DMS53 (cell line): Measurements from ENCODE around the gene GALNT17.
"Not testable (repeated sequence)": the region's sequence is repeated elsewhere in the genome, so short reads cannot be mapped to it uniquely, and the experiment has no call there.

ENCODE experiments used
- DNase-seq: peaks from one replicate; lab custom pipeline; 2025; lab: John Stamatoyannopoulos, UW

GALNT17 gene

GRCh38 chr7:71171476-71171875 is 39.5 kb downstream of the GALNT17 start:
- DNase-seq = no peak

- DNase-seq = peak; percentile 8
Measured at GRCh38 chr7:71173955-71174354, 42.0 kb downstream of the GALNT17 start.

GRCh38 chr7:71182438-71182935 is 50.5 kb downstream of the GALNT17 start:
- no peak for DNase-seq

- DNase-seq = no peak
Measured at GRCh38 chr7:71184136-71184535, 52.2 kb downstream of the GALNT17 start.

- no peak for DNase-seq
Measured at GRCh38 chr7:71184609-71185008, 52.7 kb downstream of the GALNT17 start.

GRCh38 chr7:71186535-71187057 is 54.7 kb downstream of the GALNT17 start:
- no peak for DNase-seq

- no peak for DNase-seq
Measured at GRCh38 chr7:71191771-71192170, 59.8 kb downstream of the GALNT17 start.

GRCh38 chr7:71193099-71193810 is 61.3 kb downstream of the GALNT17 start:
- DNase-seq = no peak

- no peak for DNase-seq
Measured at GRCh38 chr7:71198391-71198790, 66.4 kb downstream of the GALNT17 start.

- no peak for DNase-seq
Measured at GRCh38 chr7:71198887-71199286, 66.9 kb downstream of the GALNT17 start.

GRCh38 chr7:71206184-71206583 is 74.2 kb downstream of the GALNT17 start:
- no peak for DNase-seq

GRCh38 chr7:71208881-71209280 is 76.9 kb downstream of the GALNT17 start:
- DNase-seq = no peak

- not testable (repeated sequence) for DNase-seq
Measured at GRCh38 chr7:71209484-71209883, 77.5 kb downstream of the GALNT17 start.

- no peak for DNase-seq
Measured at GRCh38 chr7:71210220-71210619, 78.3 kb downstream of the GALNT17 start.

GRCh38 chr7:71212433-71212832 is 80.5 kb downstream of the GALNT17 start:
- not testable (repeated sequence) for DNase-seq

GRCh38 chr7:71216211-71216610 is 84.3 kb downstream of the GALNT17 start:
- DNase-seq = no peak

- DNase-seq = no peak
Measured at GRCh38 chr7:71220210-71220695, 88.3 kb downstream of the GALNT17 start.

- DNase-seq = no peak
Measured at GRCh38 chr7:71221049-71221448, 89.1 kb downstream of the GALNT17 start.

GRCh38 chr7:71221549-71221948 is 89.6 kb downstream of the GALNT17 start:
- DNase-seq = no peak

GRCh38 chr7:71227126-71227525 is 95.2 kb downstream of the GALNT17 start:
- DNase-seq = no peak

GRCh38 chr7:71229148-71229547 is 97.2 kb downstream of the GALNT17 start:
- no peak for DNase-seq

- DNase-seq = no peak
Measured at GRCh38 chr7:71229699-71230098, 97.8 kb downstream of the GALNT17 start.

- DNase-seq = no peak
Measured at GRCh38 chr7:71235253-71235652, 103.3 kb downstream of the GALNT17 start.
